GM18517 (cell line): ENCODE results near the gene MRPL43.
"Not testable (repeated sequence)": the region's sequence is repeated elsewhere in the genome, so short reads cannot be mapped to it uniquely, and the experiment has no call there.

Experiments used
- ATAC-seq: cut with Tn5 transposase; IDR thresholded peaks from one replicate; pipeline ENCODE4 v1.9.1; 2021; ENCODE audit warnings: mild to moderate bottlenecking, moderate library complexity; ENCODE audit not compliant: unreplicated experiment

MRPL43 gene

DNA sequence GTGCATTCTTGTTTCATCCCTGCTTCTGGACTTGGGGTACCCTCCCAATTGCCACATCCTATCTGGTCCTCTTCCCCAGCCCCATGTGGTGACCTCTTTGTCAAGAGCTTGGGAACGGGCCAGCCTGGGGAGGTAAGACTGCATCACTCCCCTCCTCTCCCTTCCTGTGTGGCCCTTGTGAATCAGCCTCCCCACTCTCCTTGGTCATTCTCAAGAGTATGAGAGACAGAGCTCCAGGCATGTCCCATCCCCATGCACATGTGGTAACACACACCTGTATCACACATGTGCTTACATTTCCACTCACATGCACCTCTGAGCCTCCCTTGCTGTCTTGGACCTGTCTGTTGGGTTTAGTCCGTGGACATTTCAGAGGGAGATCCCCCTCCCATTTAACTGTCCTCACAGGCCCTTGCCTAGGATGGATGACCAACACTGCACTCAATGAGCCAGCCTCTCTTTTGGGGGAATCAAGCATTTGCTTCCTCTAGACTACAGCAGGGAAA is 2.6 kb downstream of the MRPL43 start:
- no peak for ATAC-seq

- ATAC-seq = no peak
Measured at GRCh38 chr10:100983868-100984671, 3.2 kb downstream of the MRPL43 start.

DNA sequence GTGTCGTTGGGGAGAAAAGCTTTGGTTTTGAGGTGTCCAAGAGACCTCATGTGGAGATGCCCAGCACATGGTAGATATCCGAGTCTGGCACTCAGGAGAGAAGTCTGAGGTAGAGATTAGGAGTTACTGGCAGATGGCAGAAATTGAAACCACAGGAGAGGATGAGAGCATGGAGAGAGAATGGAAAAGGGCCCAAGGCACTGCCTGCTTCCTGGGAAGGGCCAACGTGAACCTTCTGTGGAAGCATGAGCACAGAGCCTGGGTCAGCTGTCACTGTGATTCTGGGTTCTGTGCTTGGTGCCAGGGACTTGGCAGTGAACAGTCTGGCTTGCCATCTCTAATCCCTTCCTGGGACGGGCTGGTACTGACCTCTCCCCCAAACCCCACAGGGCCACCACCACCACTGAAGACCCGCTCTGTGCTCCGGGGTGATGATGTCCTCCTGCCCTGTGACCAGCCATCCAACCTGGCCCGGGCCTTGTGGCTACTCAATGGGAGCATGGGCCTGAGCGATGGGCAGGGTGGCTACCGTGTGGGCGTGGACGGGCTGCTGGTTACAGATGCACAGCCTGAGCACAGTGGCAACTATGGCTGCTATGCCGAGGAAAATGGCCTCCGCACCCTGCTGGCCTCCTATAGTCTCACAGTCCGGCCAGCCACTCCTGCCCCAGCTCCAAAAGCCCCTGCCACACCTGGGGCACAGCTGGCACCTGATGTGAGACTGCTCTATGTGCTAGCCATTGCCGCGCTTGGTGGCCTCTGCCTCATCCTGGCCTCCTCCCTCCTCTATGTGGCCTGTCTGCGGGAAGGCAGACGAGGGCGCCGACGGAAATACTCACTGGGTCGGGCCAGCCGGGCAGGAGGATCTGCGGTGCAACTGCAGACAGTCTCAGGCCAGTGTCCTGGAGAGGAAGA is 4.1 kb downstream of the MRPL43 start:
- no peak for ATAC-seq

DNA sequence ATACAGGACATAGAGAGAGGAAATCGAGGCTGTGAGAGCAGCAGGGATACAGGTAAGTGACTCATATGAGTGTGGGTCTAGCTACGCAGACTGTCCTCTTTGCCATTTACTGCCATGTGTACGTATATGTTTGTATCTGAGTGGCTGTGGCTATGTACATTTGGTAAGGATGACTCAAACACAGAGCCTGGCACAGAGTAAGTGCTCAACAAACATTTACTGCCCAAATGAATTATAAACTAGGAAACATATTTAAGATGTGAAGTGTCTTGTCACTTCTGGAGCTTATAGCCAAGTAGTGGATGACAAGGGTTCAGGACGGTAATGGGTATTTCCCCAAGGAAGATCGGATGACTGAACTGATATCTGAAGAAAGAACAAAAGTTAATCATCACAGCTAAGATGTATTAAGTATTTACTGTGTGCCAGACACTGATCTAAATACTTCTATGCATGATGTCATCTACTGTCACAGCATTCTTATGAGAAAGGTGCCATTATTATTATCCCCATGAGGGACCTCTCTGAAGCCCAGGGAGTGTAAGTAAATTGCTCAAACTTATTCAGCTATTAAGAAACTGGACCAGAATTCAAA is 6.0 kb downstream of the MRPL43 start:
- ATAC-seq = no peak

GRCh38 chr10:100980711-100981110 is 6.6 kb downstream of the MRPL43 start:
- ATAC-seq = no peak

DNA sequence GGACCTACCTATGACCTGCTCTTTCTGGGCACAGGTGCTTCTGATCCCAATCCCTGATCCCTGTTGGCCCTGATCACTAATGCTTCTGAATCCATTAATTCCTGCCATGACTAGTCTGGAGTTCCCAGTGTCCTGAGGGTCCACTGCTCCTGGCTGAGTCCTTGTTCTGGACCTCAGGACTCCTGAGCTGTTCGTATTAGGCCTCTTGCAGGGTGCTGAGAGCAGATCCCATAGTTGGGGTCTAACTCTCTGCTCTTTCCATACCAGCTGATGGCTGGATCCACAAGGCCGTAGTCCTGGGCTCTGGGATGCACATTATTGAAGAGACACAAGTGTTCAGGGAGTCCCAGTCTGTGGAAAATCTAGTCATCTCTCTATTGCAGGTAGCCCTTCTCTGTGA is 7.0 kb downstream of the MRPL43 start:
- ATAC-seq = no peak

DNA sequence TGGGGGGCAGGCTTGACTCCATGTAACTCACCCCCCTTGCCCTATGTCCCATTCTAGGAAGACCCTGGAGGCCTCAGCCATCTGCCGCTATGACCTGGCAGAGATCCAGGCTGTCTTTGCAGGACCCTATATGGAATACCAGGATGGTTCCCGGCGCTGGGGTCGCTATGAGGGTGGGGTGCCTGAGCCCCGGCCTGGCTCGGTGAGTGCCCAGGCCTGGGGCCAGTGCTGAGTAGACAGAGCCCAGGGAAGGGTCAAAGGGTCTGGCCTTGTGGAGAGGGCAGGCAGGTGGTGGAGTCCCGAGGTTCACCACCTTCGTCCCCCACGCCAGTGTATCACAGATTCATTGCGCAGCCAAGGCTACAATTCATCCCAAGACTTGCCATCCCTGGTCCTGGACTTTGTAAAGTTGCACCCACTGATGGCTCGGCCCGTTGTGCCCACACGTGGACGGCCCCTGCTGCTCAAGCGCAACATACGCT is 7.5 kb downstream of the MRPL43 start:
- no peak for ATAC-seq

GRCh38 chr10:100978901-100979195 is 8.4 kb downstream of the MRPL43 start:
- no peak for ATAC-seq

- no peak for ATAC-seq
Measured at GRCh38 chr10:100978121-100978900, 9.0 kb downstream of the MRPL43 start.

- ATAC-seq = no peak
Measured at GRCh38 chr10:100977436-100977835, 9.9 kb downstream of the MRPL43 start.

DNA sequence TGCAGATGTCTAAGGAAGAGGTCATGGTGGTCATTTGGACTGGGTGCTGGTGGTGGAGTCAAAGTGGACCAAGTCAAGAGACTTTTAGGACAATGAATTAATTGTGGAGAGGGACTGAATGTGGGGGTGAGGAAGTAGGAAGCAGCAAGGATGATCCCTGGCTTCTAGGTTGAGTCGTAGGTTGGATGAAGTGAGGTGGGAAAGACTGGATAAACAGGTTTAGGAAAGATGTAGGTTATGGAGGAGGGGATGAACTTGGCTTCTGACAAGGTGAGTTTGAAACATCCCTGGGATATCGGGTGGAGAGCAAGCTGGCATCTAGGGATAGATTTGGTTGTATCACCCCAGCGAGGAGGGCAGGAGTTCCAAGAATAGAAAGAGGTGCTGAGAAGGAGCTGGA is 10.4 kb downstream of the MRPL43 start:
- ATAC-seq = no peak

GRCh38 chr10:100975397-100975796 is 11.9 kb downstream of the MRPL43 start:
- ATAC-seq = not testable (repeated sequence)

- no peak for ATAC-seq
Measured at GRCh38 chr10:100972904-100973535, 14.3 kb downstream of the MRPL43 start.

DNA sequence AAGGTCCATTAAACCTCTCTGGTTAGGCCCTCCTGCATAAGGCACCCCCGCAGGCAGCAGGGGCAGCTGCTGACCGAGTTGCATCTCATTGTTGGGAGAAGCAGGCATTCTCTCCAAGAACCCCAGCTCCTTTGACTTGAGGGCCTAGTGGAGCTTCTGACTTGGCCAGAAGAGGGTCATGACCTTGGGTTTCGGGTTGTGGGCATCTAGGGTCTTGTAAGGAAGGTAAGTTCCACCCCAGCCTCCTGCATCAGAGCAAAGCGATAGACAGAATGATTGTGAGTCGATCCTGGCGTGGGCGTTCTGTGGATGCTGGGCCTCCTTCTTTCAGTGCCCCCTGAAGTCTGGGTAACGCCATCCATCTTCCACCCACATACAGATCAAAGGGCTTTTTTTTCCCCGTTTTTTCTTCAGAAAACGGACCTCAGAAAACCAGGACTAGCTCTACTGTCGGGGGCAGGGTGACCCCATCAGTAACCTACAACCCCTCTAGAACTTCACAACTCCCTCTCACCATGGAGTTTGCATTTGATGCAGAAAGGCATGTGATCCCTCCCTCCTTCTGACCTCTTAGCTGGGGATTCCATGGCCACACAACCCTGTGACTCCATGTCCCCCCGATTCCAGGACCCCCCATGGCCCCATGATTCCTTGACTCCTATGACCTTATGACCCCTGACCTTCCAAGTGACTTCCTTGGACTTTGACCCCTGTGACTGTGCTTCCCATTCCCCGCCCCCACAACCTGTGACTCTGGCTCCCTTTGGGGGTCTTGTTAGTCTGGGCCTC is 15.0 kb downstream of the MRPL43 start:
- no peak for ATAC-seq

- ATAC-seq = no peak
Measured at GRCh38 chr10:100970914-100971811, 16.1 kb downstream of the MRPL43 start.

- no peak for ATAC-seq
Measured at GRCh38 chr10:100970076-100970913, 17.0 kb downstream of the MRPL43 start.
